MM.1S (cell line): Measurements from ENCODE around the gene TTLL10.
"Not testable (repeated sequence)": the region's sequence is repeated elsewhere in the genome, so short reads cannot be mapped to it uniquely, and the experiment has no call there.

ENCODE experiments used
- DNase-seq: peaks from one replicate; pipeline ENCODE4 v3.0.0-alpha.2; 2015
- H2AFZ ChIP-seq: fragments of 300-600 bp; sonication (generic); 2 replicates; pipeline ENCODE4 v1.6.0; 2016; ENCODE audit warnings: antibody characterized with exemption, low read length
- H3F3A ChIP-seq: fragments of 300-600 bp; sonication (generic); 2 replicates; pipeline ENCODE4 v1.6.1; 2016; ENCODE audit warnings: mild to moderate bottlenecking, antibody characterized with exemption, low read length, moderate library complexity, mixed read lengths; ENCODE audit not compliant: insufficient read depth
- H3K27ac ChIP-seq: fragments of 300-600 bp; sonication (generic); 2 replicates; pipeline ENCODE4 v1.5.1; 2016; ENCODE audit warnings: mild to moderate bottlenecking, low read length
- H3K27me3 ChIP-seq: fragments of 300-600 bp; sonication (generic); replicated peaks from 2 replicates; pipeline ENCODE4 v1.6.0; 2016; ENCODE audit warnings: low read length; ENCODE audit not compliant: insufficient read depth
- H3K36me3 ChIP-seq: fragments of 300-600 bp; sonication (generic); replicated peaks from 2 replicates; pipeline ENCODE4 v1.6.1; 2016; ENCODE audit warnings: mild to moderate bottlenecking, low read length, mixed read lengths; ENCODE audit not compliant: insufficient read depth
- H3K4me1 ChIP-seq: fragments of 300-600 bp; sonication (generic); 2 replicates; pipeline ENCODE4 v1.6.1; 2016; ENCODE audit warnings: low read length, mixed read lengths
- H3K4me2 ChIP-seq: fragments of 300-600 bp; sonication (generic); 2 replicates; pipeline ENCODE4 v1.6.0; 2016; ENCODE audit warnings: low read depth, low read length
- H3K4me3 ChIP-seq: fragments of 300-600 bp; sonication (generic); 2 replicates; pipeline ENCODE4 v1.5.1; 2016; ENCODE audit warnings: low read length, mixed read lengths
- H3K79me2 ChIP-seq: fragments of 300-600 bp; sonication (generic); 2 replicates; pipeline ENCODE4 v1.6.1; 2016; ENCODE audit warnings: mixed run types, low read length, mixed read lengths
- H3K9ac ChIP-seq: fragments of 300-600 bp; sonication (generic); 2 replicates; pipeline ENCODE4 v1.6.1; 2016; ENCODE audit warnings: low read length, mixed read lengths
- H3K9me2 ChIP-seq: fragments of 300-600 bp; sonication (generic); replicated peaks from 2 replicates; pipeline ENCODE4 v1.6.1; 2016; ENCODE audit warnings: mild to moderate bottlenecking, low read length, mixed read lengths; ENCODE audit not compliant: insufficient read depth
- H3K9me3 ChIP-seq: fragments of 300-600 bp; sonication (generic); replicated peaks from 2 replicates; pipeline ENCODE4 v1.6.1; 2016; ENCODE audit warnings: mild to moderate bottlenecking, low read length, mixed read lengths; ENCODE audit not compliant: insufficient read depth
- H4K20me1 ChIP-seq: fragments of 300-600 bp; sonication (generic); 2 replicates; pipeline ENCODE4 v1.6.1; 2016; ENCODE audit warnings: mild to moderate bottlenecking, low read length, moderate library complexity, mixed read lengths; ENCODE audit not compliant: insufficient read depth
- CTCF ChIP-seq: fragments of 300-600 bp; sonication (generic); IDR thresholded peaks from 2 replicates; pipeline ENCODE4 v1.5.1; 2016; ENCODE audit warnings: antibody characterized with exemption, low read length, mixed read lengths
- EZH2 ChIP-seq: fragments of 300-600 bp; sonication (generic); optimal IDR thresholded peaks from 2 replicates; pipeline ENCODE3; 2017; ENCODE audit warnings: low read depth, mild to moderate bottlenecking, antibody characterized with exemption, low read length, mixed read lengths
- EZH2phosphoT487 ChIP-seq: fragments of 300-600 bp; sonication (generic); IDR thresholded peaks from 2 replicates; pipeline ENCODE4 v1.6.1; 2018; ENCODE audit warnings: antibody characterized with exemption, low read length

TTLL10 gene

GRCh38 chr1:1191734-1192133 is 18.1 kb downstream of the TTLL10 start:
- Histone ChIP-seq H3K4me3 (no peak overlapping the region), H3K27ac (no peak overlapping the region), H3K79me2 (no peaks in the 10 kb centered on the region), H3K9me2 (no peaks in the 10 kb centered on the region), H3K4me2 (no peak overlapping the region), H3K9ac (no peak overlapping the region), H3F3A (no peaks in the 10 kb centered on the region), H3K27me3 (peaks cover 94% of the 10 kb centered on the region), H2AFZ (no peak overlapping the region), H4K20me1 (no peaks in the 10 kb centered on the region), H3K36me3 (no peaks in the 10 kb centered on the region), H3K4me1 (no peaks in the 10 kb centered on the region), H3K9me3 (no peaks in the 10 kb centered on the region)
- no peak for DNase-seq
- no peak for TF ChIP-seq EZH2phosphoT487
- no peak for TF ChIP-seq CTCF
- TF ChIP-seq EZH2, result no peak

GRCh38 chr1:1194723-1195122 is 21.0 kb downstream of the TTLL10 start:
- Histone ChIP-seq H3K4me1 (no peaks in the 10 kb centered on the region), H3K79me2 (no peaks in the 10 kb centered on the region), H3K27me3 (peaks cover 78% of the 10 kb centered on the region), H3K9ac (no peak overlapping the region), H3F3A (no peaks in the 10 kb centered on the region), H3K4me3 (no peak overlapping the region), H4K20me1 (no peaks in the 10 kb centered on the region), H3K27ac (no peak overlapping the region), H3K36me3 (no peaks in the 10 kb centered on the region), H2AFZ (no peak overlapping the region), H3K9me3 (no peaks in the 10 kb centered on the region), H3K9me2 (no peaks in the 10 kb centered on the region), H3K4me2 (no peak overlapping the region)
- TF ChIP-seq EZH2, result no peak
- no peak for TF ChIP-seq EZH2phosphoT487
- TF ChIP-seq CTCF, result no peak
- DNase-seq, result no peak

GRCh38 chr1:1195726-1196125 is 22.0 kb downstream of the TTLL10 start:
- not testable (repeated sequence) for H3K4me3 ChIP-seq, H3K27ac ChIP-seq, H3K9ac ChIP-seq, H3K4me1 ChIP-seq, H3K9me3 ChIP-seq, H3F3A ChIP-seq, H3K79me2 ChIP-seq, H3K9me2 ChIP-seq, DNase-seq, H3K36me3 ChIP-seq, H2AFZ ChIP-seq, H4K20me1 ChIP-seq, H3K4me2 ChIP-seq
- H3K27me3 ChIP-seq, result peaks cover 79% of the 10 kb centered on the region

- Histone ChIP-seq H3K79me2 (no peaks in the 10 kb centered on the region), H3K27me3 (peaks cover 72% of the 10 kb centered on the region), H3K4me2 (no peak overlapping the region), H3K9me3 (no peaks in the 10 kb centered on the region), H3K9me2 (no peaks in the 10 kb centered on the region), H3K4me1 (no peaks in the 10 kb centered on the region), H3F3A (no peaks in the 10 kb centered on the region), H4K20me1 (no peaks in the 10 kb centered on the region), H3K27ac (no peak overlapping the region), H3K36me3 (no peaks in the 10 kb centered on the region), H3K4me3 (no peak overlapping the region), H2AFZ (no peak overlapping the region), H3K9ac (no peak overlapping the region)
- no peak for TF ChIP-seq EZH2
- no peak for TF ChIP-seq EZH2phosphoT487
- no peak for TF ChIP-seq CTCF
- DNase-seq, result no peak
Observed at GRCh38 chr1:1196431-1197187, 22.9 kb downstream of the TTLL10 start.
